Esophagus squamous epithelium (tissue), 5 donors: ENCODE data around the gene NCS1. TPM values are rescaled to one million over a fixed set of nuclear protein-coding genes. Genes with fewer than 3 reads are reported as not detected.
A peak's percentile ranks its signal among the peaks of the same experiment; 100 is the strongest.
"Not testable (repeated sequence)": the region's sequence is repeated elsewhere in the genome, so short reads cannot be mapped to it uniquely, and the experiment has no call there.

Experiments used
- DNase-seq: peaks from one replicate; lab custom pipeline; 2025; lab: John Stamatoyannopoulos, UW
- H3K27ac ChIP-seq, 4 donors: fragments of 200-600 bp; sonication (generic); one replicate each; pipeline ENCODE4 v1.5.1; 2016 to 2019; ENCODE audit warnings: mild to moderate bottlenecking in 1 of 4
- H3K27me3 ChIP-seq, 4 donors: fragments of 200-600 bp; sonication (generic); 1 replicate in 3 of 4; 2 replicates in 1 of 4; pipeline versions ENCODE4 v1.5.1 to v1.6.0; 2017 to 2021; ENCODE audit warnings: antibody characterized with exemption in 1 of 4
- H3K36me3 ChIP-seq, 3 donors: fragments of 200-600 bp; sonication (generic); one replicate each; pipeline ENCODE4 v1.5.1; 2016 to 2019
- H3K4me1 ChIP-seq, 3 donors: fragments of 200-600 bp; sonication (generic); one replicate each; pipeline ENCODE4 v1.5.1; 2017 to 2019
- H3K4me3 ChIP-seq, 4 donors: fragments of 200-600 bp; sonication (generic); 1 replicate in 3 of 4; 2 replicates in 1 of 4; pipeline ENCODE4 v1.5.1; 2016 to 2019; ENCODE audit warnings: mild to moderate bottlenecking in 2 of 4, moderate library complexity in 1 of 4
- H3K9me3 ChIP-seq, 3 donors: fragments of 200-600 bp; sonication (generic); one replicate each; pipeline ENCODE4 v1.5.1; 2016 to 2019
- CTCF ChIP-seq, 6 experiments: fragments of 450-650 bp in 4 of 6; fragments of 200-600 bp in 2 of 6; sonication (generic) in 2 of 6; IDR thresholded peaks; one replicate each; pipeline ENCODE4 v1.5.1; 2016 to 2019; ENCODE audit warnings: antibody characterized with exemption in 6 of 6, mild to moderate bottlenecking in 4 of 6, moderate library complexity in 4 of 6
- POLR2A ChIP-seq, 4 donors: fragments of 450-650 bp; IDR thresholded peaks; one replicate each; pipeline ENCODE4 v1.6.1; 2017; ENCODE audit warnings: antibody characterized with exemption in 4 of 4, mild to moderate bottlenecking in 4 of 4, moderate library complexity in 3 of 4
- WGBS, 2 donors: methylation state at CpG; one replicate each; pipeline ENCODE4 v1.1.5; 2018; 5-methylcytosine and 5-hydroxymethylcytosine counted together
- intact Hi-C: fragments of 100-400 bp; cut with DNase I; formaldehyde crosslinking; loops from one replicate; pipeline ENCODE4 v1.15.0; 2022
- total RNA-seq, 4 donors: library from RNA; depleted of rRNA; stranded (reverse); fragments of >200 nt; gene quantifications; one replicate each; pipeline ENCODE4 v1.1.0, GENCODE V29; 2016
- donor health status: DM: yes; HTN: yes; CAD: no.

NCS1 gene
- total RNA-seq, 4 donors from 2014 or later = 9.3 to 31.3 (median 15.2) TPM

- TF ChIP-seq POLR2A (IDR thresholded peaks at IDR 0.05) (no peak), CTCF (IDR thresholded peaks at IDR 0.05) (no peak)
- peaks cover 0 to 30% (median 0%) of the 10 kb centered on the region in 4 donors for H3K27me3 ChIP-seq
- peaks cover 0 to 2% (median 0%) of the 10 kb centered on the region in 3 donors for H3K4me1 ChIP-seq
- no peaks in the 10 kb centered on the region for H3K9me3 ChIP-seq
- 51 to 64% methylated on average over 5 of the region's 5 CpGs for WGBS, 2 donors
- H3K4me3 ChIP-seq = no peak overlapping the region
- H3K27ac ChIP-seq = no peak overlapping the region
- no peaks in the 10 kb centered on the region for H3K36me3 ChIP-seq
- no peak for DNase-seq
- intact Hi-C loops = no loop called here
These were observed 83.5 kb downstream of the NCS1 start for GRCh38 chr9:130255631-130256134.

GRCh38 chr9:130256644-130257043 lies 84.4 kb downstream of the NCS1 start:
- H3K9me3 ChIP-seq = no peaks in the 10 kb centered on the region
- 66 to 81% methylated on average over 2 of the region's 2 CpGs for WGBS, 2 donors
- TF ChIP-seq CTCF (IDR thresholded peaks at IDR 0.05) = no peak
- no peak for TF ChIP-seq POLR2A (IDR thresholded peaks at IDR 0.05)
- peaks cover 0 to 9% (median 0%) of the 10 kb centered on the region in 3 donors for H3K4me1 ChIP-seq
- peaks cover 0 to 32% (median 0%) of the 10 kb centered on the region in 4 donors for H3K27me3 ChIP-seq
- H3K27ac ChIP-seq = no peak overlapping the region
- intact Hi-C loops = no loop called here
- no peak for DNase-seq
- H3K36me3 ChIP-seq = no peaks in the 10 kb centered on the region
- H3K4me3 ChIP-seq = no peak overlapping the region

GRCh38 chr9:130258137-130258536 lies 85.9 kb downstream of the NCS1 start:
- H3K27ac ChIP-seq, intact Hi-C loops, H3K4me3 ChIP-seq, H3K9me3 ChIP-seq, DNase-seq, H3K36me3 ChIP-seq: not testable (repeated sequence)
- WGBS, 2 donors = 91 to 95% methylated on average over 7 of the region's 7 CpGs
- Histone ChIP-seq H3K27me3 (peaks cover 0 to 47% (median 0%) of the 10 kb centered on the region in 4 donors), H3K4me1 (peaks cover 0 to 13% (median 0%) of the 10 kb centered on the region in 3 donors)

- intact Hi-C loops = no loop called here
- WGBS, 2 donors = 87 to 89% methylated on average over 4 of the region's 4 CpGs
- H3K4me3 ChIP-seq = no peak overlapping the region
- no peak for DNase-seq
- H3K9me3 ChIP-seq = no peaks in the 10 kb centered on the region
- peaks cover 0 to 56% (median 0%) of the 10 kb centered on the region in 4 donors for H3K27me3 ChIP-seq
- no peaks in the 10 kb centered on the region for H3K36me3 ChIP-seq
- no peak for TF ChIP-seq POLR2A (IDR thresholded peaks at IDR 0.05)
- no peak for TF ChIP-seq CTCF (IDR thresholded peaks at IDR 0.05)
- H3K27ac ChIP-seq = no peak overlapping the region
- peaks cover 0 to 19% (median 6%) of the 10 kb centered on the region in 3 donors for H3K4me1 ChIP-seq
These were observed 86.8 kb downstream of the NCS1 start for GRCh38 chr9:130259044-130259443.

GRCh38 chr9:130260816-130261765 lies 88.9 kb downstream of the NCS1 start:
- Histone ChIP-seq H3K27me3 (peaks cover 0 to 76% (median 5%) of the 10 kb centered on the region in 4 donors), H3K4me3 (no peak overlapping the region), H3K36me3 (no peaks in the 10 kb centered on the region), H3K9me3 (no peaks in the 10 kb centered on the region), H3K4me1 (peaks cover 7 to 40% (median 11%) of the 10 kb centered on the region in 3 donors), H3K27ac (peak overlapping the region; percentile 34 to 76 (median 72))
- intact Hi-C loops = loop anchor here (10.0 kb wide), 1 partner anchor 74 kb away; no protein-coding TSS in a partner anchor
- DNase-seq = no peak
- TF ChIP-seq CTCF (IDR thresholded peaks at IDR 0.05) (no peak), POLR2A (IDR thresholded peaks at IDR 0.05) (no peak)
- WGBS, 2 donors = 46 to 56% methylated on average over 12 to 14 of the region's 16 CpGs
